GM23338 (cell line): ENCODE results near the gene NKAIN2. TPM values are rescaled to one million over a fixed set of nuclear protein-coding genes. Genes with fewer than 3 reads are reported as not detected.

Experiments
- ATAC-seq: fragments of 200-7000 bp; cut with Tn5 transposase; 3 replicates; pipeline ENCODE4 v1.9.1; 2020
- DNase-seq: peaks from one replicate; pipeline ENCODE4 v3.0.0-alpha.2; 2015; ENCODE audit warnings: low spot score
- H2AFZ ChIP-seq: fragments of 200-600 bp; sonication (generic); 2 replicates; pipeline ENCODE4 v1.8.0; 2016; ENCODE audit warnings: antibody characterized with exemption, mild to moderate bottlenecking, moderate library complexity
- H3F3A ChIP-seq: fragments of 200-600 bp; sonication (generic); replicated peaks from 2 replicates; pipeline ENCODE4 v1.8.0; 2017; ENCODE audit warnings: antibody characterized with exemption, mixed run types, low read depth
- H3K27ac ChIP-seq: fragments of 200-600 bp; sonication (generic); 2 replicates; pipeline ENCODE4 v1.6.1; 2016; ENCODE audit warnings: low read depth
- H3K27me3 ChIP-seq: fragments of 200-600 bp; sonication (generic); 2 replicates; pipeline ENCODE4 v1.8.0; 2016; ENCODE audit warnings: mild to moderate bottlenecking, mixed run types, moderate library complexity; ENCODE audit not compliant: insufficient read depth
- H3K36me3 ChIP-seq: fragments of 200-600 bp; sonication (generic); 2 replicates; pipeline ENCODE4 v1.8.0; 2016; ENCODE audit warnings: mild to moderate bottlenecking; ENCODE audit not compliant: insufficient read depth
- H3K4me1 ChIP-seq: fragments of 200-600 bp; sonication (generic); 2 replicates; pipeline ENCODE4 v1.8.0; 2016; ENCODE audit warnings: mild to moderate bottlenecking, moderate library complexity; ENCODE audit not compliant: insufficient read depth
- H3K4me2 ChIP-seq: fragments of 200-600 bp; sonication (generic); 2 replicates; pipeline ENCODE4 v1.7.1; 2017; ENCODE audit warnings: mixed run types
- H3K4me3 ChIP-seq: fragments of 200-600 bp; sonication (generic); 2 replicates; pipeline ENCODE4 v1.6.1; 2016; ENCODE audit warnings: mixed run types
- H3K79me2 ChIP-seq: fragments of 200-600 bp; sonication (generic); replicated peaks from 2 replicates; pipeline ENCODE4 v1.8.0; 2017; ENCODE audit warnings: mild to moderate bottlenecking; ENCODE audit not compliant: insufficient read depth
- H3K9me2 ChIP-seq: fragments of 200-600 bp; sonication (generic); 2 replicates; pipeline ENCODE4 v1.8.0; 2017; ENCODE audit not compliant: insufficient read depth
- H4K20me1 ChIP-seq: fragments of 200-600 bp; sonication (generic); replicated peaks from 2 replicates; pipeline ENCODE4 v1.8.0; 2017; ENCODE audit warnings: mild to moderate bottlenecking; ENCODE audit not compliant: insufficient read depth
- H3K27ac Mint-ChIP-seq: 2 replicates; pipeline ENCODE4 v1.8.0; 2020; ENCODE audit warnings: inconsistent platforms, mild to moderate bottlenecking, moderate library complexity, mixed read lengths
- H3K27me3 Mint-ChIP-seq: 3 replicates; pipeline ENCODE4 v1.8.0; 2022; ENCODE audit warnings: low read depth, mild to moderate bottlenecking, moderate library complexity, mixed read lengths, inconsistent platforms; ENCODE audit not compliant: insufficient read depth, poor library complexity
- H3K36me3 Mint-ChIP-seq: 3 replicates; pipeline ENCODE4 v1.8.0; 2021; ENCODE audit warnings: low read depth, mild to moderate bottlenecking, inconsistent platforms, moderate library complexity, mixed read lengths
- H3K4me1 Mint-ChIP-seq: 3 replicates; pipeline ENCODE4 v1.8.0; 2020; ENCODE audit warnings: mild to moderate bottlenecking, inconsistent platforms, mixed read lengths
- H3K4me3 Mint-ChIP-seq: 3 replicates; pipeline ENCODE4 v1.8.0; 2021; ENCODE audit warnings: moderate library complexity, mild to moderate bottlenecking, inconsistent platforms, mixed read lengths
- H3K9me3 Mint-ChIP-seq: 3 replicates; pipeline ENCODE4 v1.8.0; 2020; ENCODE audit warnings: moderate library complexity, mild to moderate bottlenecking, inconsistent platforms, mixed read lengths
- CREB1 ChIP-seq: fragments of 250-450 bp; sonication (Bioruptor Pico); IDR thresholded peaks from 2 replicates; pipeline ENCODE4 v1.5.0; 2020; ENCODE audit warnings: low read depth, mild to moderate bottlenecking, moderate library complexity
- JUNB ChIP-seq: IDR thresholded peaks from one replicate; pipeline ENCODE4 v1.6.1; 2016; ENCODE audit warnings: antibody characterized with exemption; ENCODE audit not compliant: unreplicated experiment
- NANOG ChIP-seq: IDR thresholded peaks from 2 replicates; pipeline ENCODE4 v1.6.1; 2016; ENCODE audit warnings: antibody characterized with exemption, borderline replicate concordance
- POLR2AphosphoS5 ChIP-seq: IDR thresholded peaks from 2 replicates; pipeline ENCODE4 v1.6.1; 2016; ENCODE audit warnings: antibody characterized with exemption, low read depth
- STAT1 ChIP-seq: IDR thresholded peaks from one replicate; pipeline ENCODE4 v1.6.1; 2016; ENCODE audit warnings: antibody characterized with exemption; ENCODE audit not compliant: unreplicated experiment
- ZNF114 ChIP-seq: fragments of 250-450 bp; sonication (Bioruptor Pico); IDR thresholded peaks from 2 replicates; pipeline ENCODE4 v1.5.0; 2020; ENCODE audit warnings: mild to moderate bottlenecking, moderate library complexity
- ZNF331 ChIP-seq: fragments of 250-450 bp; sonication (Bioruptor Pico); IDR thresholded peaks from 2 replicates; pipeline ENCODE4 v1.5.0; 2020; ENCODE audit warnings: low read depth, mild to moderate bottlenecking, moderate library complexity
- polyA plus RNA-seq: library from polyadenylated mRNA; unstranded; fragments of >200 nt; fragmentation: Nextera tagmentation; extraction: Ambion mirVana; gene quantifications from 2 replicates; pipeline ENCODE4 v1.2.1, GENCODE V29; 2016
- total RNA-seq: library from RNA; depleted of rRNA; stranded (reverse); fragments of >200 nt; shearing (Covaris generic); gene quantifications from 2 replicates; pipeline ENCODE4 v1.2.3, GENCODE V29; 2014
- TF ChIP-seq, protein P1 (sequence below): IDR thresholded peaks from one replicate; pipeline ENCODE4 v1.6.1; 2018; ENCODE audit warnings: antibody characterized with exemption; ENCODE audit not compliant: unreplicated experiment
- TF ChIP-seq, protein P2 (sequence below): IDR thresholded peaks from 2 replicates; pipeline ENCODE4 v1.6.1; 2016; ENCODE audit warnings: antibody characterized with exemption
- TF ChIP-seq, protein P3 (sequence below), 2 experiments: fragments of 200-600 bp in 1 of 2; sonication (generic) in 1 of 2; conservative IDR thresholded peaks; 2 replicates each; pipeline versions ENCODE4 v1.5.1 to v1.6.1; 2016 to 2017; ENCODE audit warnings: antibody characterized with exemption in 2 of 2, low read depth in 2 of 2, mild to moderate bottlenecking in 2 of 2, moderate library complexity in 1 of 2

The NKAIN2 gene
- total and polyA plus RNA-seq, 2 experiments from 2014 or later = 0.39 to 1.1 TPM

DNA sequence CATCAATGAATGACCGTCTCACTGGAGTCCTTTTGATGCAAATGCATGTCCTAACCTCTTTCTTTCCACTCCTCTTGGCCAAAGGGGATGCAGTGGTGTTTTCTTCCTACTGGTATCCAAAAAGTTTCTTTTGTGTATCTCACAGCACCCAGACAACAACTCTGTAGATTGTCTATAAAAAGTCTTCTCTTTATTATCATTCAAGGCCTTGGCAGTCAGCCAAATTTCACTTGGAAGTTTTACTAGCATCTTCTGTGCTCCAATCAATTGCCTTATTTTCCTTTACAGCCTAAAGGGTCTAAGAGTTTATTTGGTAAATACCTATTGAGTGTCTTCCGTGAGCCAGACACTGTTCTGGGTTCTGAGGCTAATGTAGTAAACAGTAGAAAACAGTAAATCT, 1008.4 kb downstream of the NKAIN2 start (continued):
- TF ChIP-seq, protein P1, sequence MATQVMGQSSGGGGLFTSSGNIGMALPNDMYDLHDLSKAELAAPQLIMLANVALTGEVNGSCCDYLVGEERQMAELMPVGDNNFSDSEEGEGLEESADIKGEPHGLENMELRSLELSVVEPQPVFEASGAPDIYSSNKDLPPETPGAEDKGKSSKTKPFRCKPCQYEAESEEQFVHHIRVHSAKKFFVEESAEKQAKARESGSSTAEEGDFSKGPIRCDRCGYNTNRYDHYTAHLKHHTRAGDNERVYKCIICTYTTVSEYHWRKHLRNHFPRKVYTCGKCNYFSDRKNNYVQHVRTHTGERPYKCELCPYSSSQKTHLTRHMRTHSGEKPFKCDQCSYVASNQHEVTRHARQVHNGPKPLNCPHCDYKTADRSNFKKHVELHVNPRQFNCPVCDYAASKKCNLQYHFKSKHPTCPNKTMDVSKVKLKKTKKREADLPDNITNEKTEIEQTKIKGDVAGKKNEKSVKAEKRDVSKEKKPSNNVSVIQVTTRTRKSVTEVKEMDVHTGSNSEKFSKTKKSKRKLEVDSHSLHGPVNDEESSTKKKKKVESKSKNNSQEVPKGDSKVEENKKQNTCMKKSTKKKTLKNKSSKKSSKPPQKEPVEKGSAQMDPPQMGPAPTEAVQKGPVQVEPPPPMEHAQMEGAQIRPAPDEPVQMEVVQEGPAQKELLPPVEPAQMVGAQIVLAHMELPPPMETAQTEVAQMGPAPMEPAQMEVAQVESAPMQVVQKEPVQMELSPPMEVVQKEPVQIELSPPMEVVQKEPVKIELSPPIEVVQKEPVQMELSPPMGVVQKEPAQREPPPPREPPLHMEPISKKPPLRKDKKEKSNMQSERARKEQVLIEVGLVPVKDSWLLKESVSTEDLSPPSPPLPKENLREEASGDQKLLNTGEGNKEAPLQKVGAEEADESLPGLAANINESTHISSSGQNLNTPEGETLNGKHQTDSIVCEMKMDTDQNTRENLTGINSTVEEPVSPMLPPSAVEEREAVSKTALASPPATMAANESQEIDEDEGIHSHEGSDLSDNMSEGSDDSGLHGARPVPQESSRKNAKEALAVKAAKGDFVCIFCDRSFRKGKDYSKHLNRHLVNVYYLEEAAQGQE = no peak
- TF ChIP-seq POLR2AphosphoS5 = no peak
- TF ChIP-seq, protein P2, sequence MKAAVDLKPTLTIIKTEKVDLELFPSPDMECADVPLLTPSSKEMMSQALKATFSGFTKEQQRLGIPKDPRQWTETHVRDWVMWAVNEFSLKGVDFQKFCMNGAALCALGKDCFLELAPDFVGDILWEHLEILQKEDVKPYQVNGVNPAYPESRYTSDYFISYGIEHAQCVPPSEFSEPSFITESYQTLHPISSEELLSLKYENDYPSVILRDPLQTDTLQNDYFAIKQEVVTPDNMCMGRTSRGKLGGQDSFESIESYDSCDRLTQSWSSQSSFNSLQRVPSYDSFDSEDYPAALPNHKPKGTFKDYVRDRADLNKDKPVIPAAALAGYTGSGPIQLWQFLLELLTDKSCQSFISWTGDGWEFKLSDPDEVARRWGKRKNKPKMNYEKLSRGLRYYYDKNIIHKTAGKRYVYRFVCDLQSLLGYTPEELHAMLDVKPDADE = no peak

DNA sequence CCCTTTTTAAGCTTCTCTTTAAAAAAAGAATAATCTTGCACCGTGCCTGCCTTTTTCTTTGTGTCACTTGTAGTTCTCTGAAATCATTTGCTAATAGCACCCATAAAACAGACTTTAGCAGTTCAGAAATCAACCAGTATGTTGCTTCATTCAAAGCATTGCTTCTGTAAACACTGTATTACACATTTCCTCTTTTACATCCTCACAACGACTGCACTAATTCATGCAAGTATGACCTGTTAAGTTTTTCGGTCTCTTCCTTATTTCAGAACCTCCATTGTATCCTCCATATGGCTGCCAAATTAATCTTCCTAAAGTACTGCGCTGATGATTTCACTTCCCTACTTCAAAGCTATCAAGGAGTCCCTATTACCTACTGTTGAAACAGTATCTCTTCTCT, 1015.7 kb downstream of the NKAIN2 start:
- DNase-seq (no peak), ATAC-seq (no peak)
- Histone ChIP-seq H3K9me2 (peaks cover 8% of the 10 kb centered on the region), H3K27me3 (no peaks in the 10 kb centered on the region), H3K4me2 (no peak overlapping the region), H3K79me2 (no peaks in the 10 kb centered on the region), H2AFZ (no peak overlapping the region), H3F3A (no peaks in the 10 kb centered on the region), H3K27ac (no peak overlapping the region), H3K36me3 (no peaks in the 10 kb centered on the region), H3K4me3 (no peak overlapping the region), H3K4me1 (no peaks in the 10 kb centered on the region), H4K20me1 (no peaks in the 10 kb centered on the region)
- Mint-ChIP-seq H3K9me3 (peaks cover 5% of the 10 kb centered on the region; the same call in 2 of the 3 replicates), H3K4me1 (no peaks in the 10 kb centered on the region), H3K36me3 (no peaks in the 10 kb centered on the region), H3K27me3 (no peaks in the 10 kb centered on the region), H3K4me3 (no peak overlapping the region), H3K27ac (no peak overlapping the region)
- TF ChIP-seq, protein P1 = no peak
- no peak for TF ChIP-seq NANOG
- TF ChIP-seq ZNF331 = no peak
- no peak for TF ChIP-seq JUNB
- TF ChIP-seq ZNF114 (CRISPR knock-in tag) = no peak
- TF ChIP-seq, protein P2 = no peak
- TF ChIP-seq, protein P3, sequence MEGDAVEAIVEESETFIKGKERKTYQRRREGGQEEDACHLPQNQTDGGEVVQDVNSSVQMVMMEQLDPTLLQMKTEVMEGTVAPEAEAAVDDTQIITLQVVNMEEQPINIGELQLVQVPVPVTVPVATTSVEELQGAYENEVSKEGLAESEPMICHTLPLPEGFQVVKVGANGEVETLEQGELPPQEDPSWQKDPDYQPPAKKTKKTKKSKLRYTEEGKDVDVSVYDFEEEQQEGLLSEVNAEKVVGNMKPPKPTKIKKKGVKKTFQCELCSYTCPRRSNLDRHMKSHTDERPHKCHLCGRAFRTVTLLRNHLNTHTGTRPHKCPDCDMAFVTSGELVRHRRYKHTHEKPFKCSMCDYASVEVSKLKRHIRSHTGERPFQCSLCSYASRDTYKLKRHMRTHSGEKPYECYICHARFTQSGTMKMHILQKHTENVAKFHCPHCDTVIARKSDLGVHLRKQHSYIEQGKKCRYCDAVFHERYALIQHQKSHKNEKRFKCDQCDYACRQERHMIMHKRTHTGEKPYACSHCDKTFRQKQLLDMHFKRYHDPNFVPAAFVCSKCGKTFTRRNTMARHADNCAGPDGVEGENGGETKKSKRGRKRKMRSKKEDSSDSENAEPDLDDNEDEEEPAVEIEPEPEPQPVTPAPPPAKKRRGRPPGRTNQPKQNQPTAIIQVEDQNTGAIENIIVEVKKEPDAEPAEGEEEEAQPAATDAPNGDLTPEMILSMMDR (conservative IDR thresholded peaks at IDR 0.05; ENCODE audit: low read depth in 2 of 2) = no peak
- no peak for TF ChIP-seq CREB1
- no peak for TF ChIP-seq POLR2AphosphoS5
- TF ChIP-seq STAT1 = no peak
